H1 (cell line): Measurements from ENCODE around the gene NR2E1. TPM values are rescaled to one million over a fixed set of nuclear protein-coding genes. Genes with fewer than 3 reads are reported as not detected.

Source experiments
- CTCF ChIA-PET: fragments of 300-600 bp; sonication (Branson Sonifier 250); formaldehyde crosslinking; loops from one replicate; lab custom pipeline; 2021; ENCODE audit not compliant: partially characterized antibody; lab: Charles Lee
- POLR2A ChIA-PET: fragments of 300-600 bp; sonication (Branson Sonifier 250); formaldehyde crosslinking; loops from one replicate; lab custom pipeline; 2021; ENCODE audit warnings: inconsistent platforms; ENCODE audit not compliant: partially characterized antibody; lab: Charles Lee
- DNase-seq, 2 experiments: peaks; one replicate each; pipeline versions ENCODE4 v3.0.0 to v3.0.0-alpha.2; 2010 to 2022; ENCODE audit warnings: low spot score in 2 of 2, low read depth in 1 of 2, mixed read lengths in 1 of 2
- FAIRE-seq: peaks from 2 replicates; lab custom pipeline; 2011; peaks lifted over from hg19 to GRCh38; lab: Jason Lieb, UNC
- H2AFZ ChIP-seq: 2 replicates; pipeline ENCODE4 v1.8.1; 2012; ENCODE audit warnings: low read length, inconsistent platforms
- H2AK5ac ChIP-seq: 2 replicates; pipeline ENCODE4 v1.6.1; 2013; ENCODE audit warnings: low read depth, low read length
- H2BK120ac ChIP-seq: replicated peaks from 2 replicates; pipeline ENCODE3; 2013; ENCODE audit warnings: low read depth, low read length, inconsistent platforms
- H2BK12ac ChIP-seq: 2 replicates; pipeline ENCODE4 v1.6.1; 2013; ENCODE audit warnings: low read depth, low read length
- H2BK15ac ChIP-seq: 2 replicates; pipeline ENCODE4 v1.6.1; 2013; ENCODE audit warnings: low read length
- H2BK20ac ChIP-seq: 2 replicates; pipeline ENCODE4 v1.6.1; 2013; ENCODE audit warnings: low read length
- H2BK5ac ChIP-seq: 2 replicates; pipeline ENCODE4 v1.6.1; 2013; ENCODE audit warnings: low read depth, low read length
- H3K14ac ChIP-seq: 2 replicates; pipeline ENCODE4 v1.6.1; 2013; ENCODE audit warnings: inconsistent platforms; ENCODE audit not compliant: insufficient read length
- H3K18ac ChIP-seq: 2 replicates; pipeline ENCODE4 v1.6.1; 2013; ENCODE audit warnings: low read length; ENCODE audit errors: extremely low read depth
- H3K23ac ChIP-seq: 2 replicates; pipeline ENCODE4 v1.6.1; 2013; ENCODE audit warnings: inconsistent platforms; ENCODE audit not compliant: insufficient read length
- H3K23me2 ChIP-seq: 2 replicates; pipeline ENCODE4 v1.6.1; 2013; ENCODE audit warnings: low read depth, low read length
- H3K27ac ChIP-seq: 2 replicates; pipeline ENCODE4 v1.6.1; 2011; ENCODE audit warnings: low read depth, low read length, inconsistent platforms
- H3K27me3 ChIP-seq, 4 experiments: replicated peaks in 1 of 4; 1 replicate in 1 of 4; 2 replicates in 3 of 4; pipeline versions ENCODE4 v1.6.1 to v1.8.1; 2011 to 2013; ENCODE audit warnings: low read length in 3 of 4, mild to moderate bottlenecking in 3 of 4, inconsistent platforms in 2 of 4, mixed read lengths in 2 of 4, moderate library complexity in 1 of 4; ENCODE audit not compliant: control insufficient read depth in 3 of 4, insufficient read depth in 3 of 4; ENCODE audit errors: extremely low read depth in 1 of 4
- H3K36me3 ChIP-seq, 4 experiments: 2 replicates each; pipeline versions ENCODE4 v1.6.1 to v1.8.1; 2011 to 2013; ENCODE audit warnings: mild to moderate bottlenecking in 4 of 4, low read length in 3 of 4, moderate library complexity in 2 of 4, control low read depth in 1 of 4, inconsistent platforms in 1 of 4; ENCODE audit not compliant: insufficient read depth in 4 of 4, control insufficient read depth in 2 of 4
- H3K4ac ChIP-seq: replicated peaks from 2 replicates; pipeline ENCODE3; 2013; ENCODE audit warnings: low read length, low read depth, mixed read lengths, inconsistent platforms; ENCODE audit not compliant: insufficient read length
- H3K4me1 ChIP-seq, 4 experiments: replicated peaks in 1 of 4; 1 replicate in 1 of 4; 2 replicates in 3 of 4; pipeline versions ENCODE4 v1.6.1 to v1.8.1; 2011 to 2013; ENCODE audit warnings: low read length in 3 of 4, inconsistent platforms in 2 of 4, mixed read lengths in 1 of 4; ENCODE audit not compliant: insufficient read depth in 4 of 4, control insufficient read depth in 3 of 4
- H3K4me2 ChIP-seq, 2 experiments: 2 replicates each; pipeline versions ENCODE4 v1.6.1 to v1.8.1; 2011 to 2013; ENCODE audit warnings: low read depth in 2 of 2, low read length in 2 of 2, control low read depth in 1 of 2, inconsistent platforms in 1 of 2, mild to moderate bottlenecking in 1 of 2; ENCODE audit not compliant: insufficient read depth in 1 of 2
- H3K4me3 ChIP-seq, 4 experiments: fragments of 200-600, 300-600 bp in 1 of 4; sonication (generic), shearing (Covaris generic), sonication (Bioruptor Twin) in 1 of 4; 2 replicates each; pipeline versions ENCODE4 v1.5.1 to v1.8.1; 2011 to 2016; ENCODE audit warnings: low read length in 4 of 4, low read depth in 3 of 4, control low read depth in 2 of 4, inconsistent platforms in 2 of 4, mild to moderate bottlenecking in 2 of 4, mixed read lengths in 1 of 4, moderate library complexity in 1 of 4; ENCODE audit not compliant: insufficient read depth in 2 of 4; ENCODE audit errors: extremely low read depth in 1 of 4
- H3K56ac ChIP-seq: replicated peaks from 2 replicates; pipeline ENCODE3; 2013; ENCODE audit warnings: low read depth, mild to moderate bottlenecking, mixed read lengths, low read length, inconsistent platforms; ENCODE audit not compliant: insufficient read length
- H3K79me1 ChIP-seq: 2 replicates; pipeline ENCODE4 v1.6.1; 2013; ENCODE audit warnings: low read depth, low read length, control low read depth
- H3K79me2 ChIP-seq, 2 experiments: 2 replicates each; pipeline versions ENCODE4 v1.6.1 to v1.8.1; 2012 to 2013; ENCODE audit warnings: low read length in 2 of 2, mild to moderate bottlenecking in 2 of 2, inconsistent platforms in 1 of 2; ENCODE audit not compliant: insufficient read depth in 2 of 2, control insufficient read depth in 1 of 2
- H3K9ac ChIP-seq, 4 experiments: replicated peaks in 1 of 4; 1 replicate in 1 of 4; 2 replicates in 3 of 4; pipeline versions ENCODE4 v1.6.1 to v1.8.1; 2011 to 2013; ENCODE audit warnings: low read depth in 3 of 4, low read length in 3 of 4, control low read depth in 2 of 4, mild to moderate bottlenecking in 2 of 4, moderate library complexity in 2 of 4, inconsistent platforms in 1 of 4; ENCODE audit errors: extremely low read depth in 1 of 4
- H3K9me3 ChIP-seq, 2 experiments: 2 replicates each; pipeline versions ENCODE4 v1.6.1 to v1.8.1; 2012 to 2013; ENCODE audit warnings: mild to moderate bottlenecking in 2 of 2, moderate library complexity in 2 of 2, control low read depth in 1 of 2, inconsistent platforms in 1 of 2, low read depth in 1 of 2, low read length in 1 of 2, mixed read lengths in 1 of 2; ENCODE audit not compliant: insufficient read depth in 2 of 2
- H4K20me1 ChIP-seq, 2 experiments: replicated peaks in 1 of 2; 2 replicates each; pipeline versions ENCODE3 to v1.8.1; 2011 to 2013; ENCODE audit warnings: inconsistent platforms in 2 of 2, low read length in 2 of 2, mild to moderate bottlenecking in 1 of 2; ENCODE audit not compliant: insufficient read depth in 2 of 2, control insufficient read depth in 1 of 2
- H4K5ac ChIP-seq: 2 replicates; pipeline ENCODE4 v1.6.1; 2013; ENCODE audit warnings: low read length, low read depth, mixed read lengths, inconsistent platforms; ENCODE audit not compliant: insufficient read length
- H4K8ac ChIP-seq: 2 replicates; pipeline ENCODE4 v1.8.0; 2013; ENCODE audit warnings: mild to moderate bottlenecking, moderate library complexity, low read length, inconsistent platforms; ENCODE audit not compliant: insufficient read depth; ENCODE audit errors: extremely low read depth
- H4K91ac ChIP-seq: replicated peaks from 2 replicates; pipeline ENCODE3; 2013; ENCODE audit warnings: low read length, mixed read lengths, inconsistent platforms; ENCODE audit not compliant: insufficient read length
- TEAD4 ChIP-seq: IDR thresholded peaks from 2 replicates; pipeline ENCODE4 v1.6.1; 2012; ENCODE audit warnings: low read depth, low read length, inconsistent platforms, mixed read lengths
- WGBS, 2 experiments: shearing (Covaris generic) in 1 of 2; methylation state at CpG; one replicate each; pipeline versions ENCODE4 v1.1.6 to v1.1.7; 2013 to 2015; ENCODE audit warnings: low lambda C conversion rate in 2 of 2, mixed read lengths in 2 of 2, inconsistent platforms in 1 of 2, low coverage in 1 of 2, missing lambda C conversion rate in 1 of 2; ENCODE audit not compliant: insufficient replicate concordance in 2 of 2, insufficient coverage in 1 of 2, insufficient read length in 1 of 2; ENCODE audit errors: extremely low coverage in 1 of 2, missing lambda C conversion rate in 1 of 2; 5-methylcytosine and 5-hydroxymethylcytosine counted together
- polyA plus RNA-seq, 7 experiments: library from polyadenylated mRNA; depleted of rRNA in 3 of 7; stranded (reverse) in 5 of 7; unstranded in 2 of 7; fragments of >200 nt in 5 of 7; fragments of 200-250 nt in 2 of 7; gene quantifications; 1 replicate in 5 of 7; 2 replicates in 1 of 7; 4 replicates in 1 of 7; pipeline versions ENCODE4 v1.2.1 to v1.2.3, GENCODE V29; 2011 to 2013; ENCODE audit warnings: missing spikeins in 2 of 7, mixed read lengths in 2 of 7
- total RNA-seq: library from RNA; stranded (reverse); fragmentation: NEBNext Ultra II Directional; extraction: Animal tissue kit (Norgen Biotek cat#: 25700); gene quantifications from 2 replicates; pipeline ENCODE4 v1.2.1, GENCODE V29; 2021
- TF ChIP-seq, protein P1 (sequence below): IDR thresholded peaks from 2 replicates; pipeline ENCODE4 v1.6.1; 2012; ENCODE audit warnings: inconsistent platforms

Gene NR2E1
- total and polyA plus RNA-seq, 2 of the 8 experiments (the other 6 are each of a cell fraction or from before 2014, with no cell fraction given), result not detected

DNA sequence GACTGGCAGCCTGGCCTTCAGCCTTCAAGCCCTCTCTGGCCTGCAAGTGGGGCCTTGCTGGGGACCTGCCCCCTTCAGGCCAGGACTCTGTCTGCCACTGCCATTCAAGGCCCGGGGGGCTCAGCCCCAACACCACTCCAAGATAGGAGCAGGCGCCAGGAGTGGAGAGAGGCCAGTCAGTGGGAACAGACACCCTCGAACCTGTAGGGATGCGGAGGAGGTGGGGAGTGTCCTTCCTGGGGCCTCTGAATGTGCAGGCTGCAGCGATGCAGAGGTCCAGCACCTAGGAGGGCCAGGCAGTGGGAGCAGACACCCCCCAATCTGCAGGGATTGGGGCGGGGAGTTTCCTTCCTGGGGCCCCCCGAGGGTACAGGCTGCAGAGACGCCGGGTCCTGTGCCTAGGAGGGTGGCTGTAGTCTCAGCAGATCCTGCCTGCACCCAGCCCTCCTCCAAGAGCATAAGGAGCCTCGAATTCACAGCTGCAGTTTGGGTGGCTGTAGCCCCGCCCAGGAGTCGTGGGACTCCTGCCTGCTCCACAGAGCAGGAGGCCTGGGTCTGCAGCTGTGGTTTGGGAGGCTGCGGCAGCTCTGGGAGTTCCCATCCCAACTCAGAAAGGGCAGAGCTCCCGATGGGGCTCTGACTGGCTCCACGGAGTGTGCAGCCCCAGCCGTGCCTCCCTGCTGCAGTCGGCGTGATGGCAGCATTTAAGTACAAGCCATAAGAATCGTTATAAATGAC lies 33.1 kb downstream of the NR2E1 start:
- H3K79me1 ChIP-seq, result no peaks in the 10 kb centered on the region
- H4K8ac ChIP-seq, result peak overlapping the region; percentile 75; the same call in 1 of the 2 replicates
- no peak overlapping the region for H2AFZ ChIP-seq
- WGBS, 2 experiments, result 90% methylated on average over 19 of the region's 19 CpGs; no CpG with 5 or more reads in 1 of the 2 experiments
- no peak overlapping the region for H3K27ac ChIP-seq
- H3K23me2 ChIP-seq, result no peaks in the 10 kb centered on the region
- no peak overlapping the region for H3K56ac ChIP-seq
- no peak overlapping the region for H3K4me3 ChIP-seq
- H3K9me3 ChIP-seq, result no peaks in the 10 kb centered on the region
- no peak overlapping the region for H3K23ac ChIP-seq
- H3K36me3 ChIP-seq, result no peaks in the 10 kb centered on the region
- no peak overlapping the region for H3K14ac ChIP-seq
- no peak overlapping the region for H2BK120ac ChIP-seq
- no peak overlapping the region for H4K91ac ChIP-seq
- H2BK15ac ChIP-seq, result no peak overlapping the region
- no peak overlapping the region for H3K18ac ChIP-seq
- no peak overlapping the region for H3K4me2 ChIP-seq
- no peak for TF ChIP-seq TEAD4
- TF ChIP-seq, protein P1, sequence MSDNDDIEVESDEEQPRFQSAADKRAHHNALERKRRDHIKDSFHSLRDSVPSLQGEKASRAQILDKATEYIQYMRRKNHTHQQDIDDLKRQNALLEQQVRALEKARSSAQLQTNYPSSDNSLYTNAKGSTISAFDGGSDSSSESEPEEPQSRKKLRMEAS, result no peak
- DNase-seq, result no peak
- no peak overlapping the region for H2BK5ac ChIP-seq
- H2BK12ac ChIP-seq, result no peak overlapping the region
- H3K79me2 ChIP-seq, result no peaks in the 10 kb centered on the region
- no peak overlapping the region for H3K4ac ChIP-seq
- ChIA-PET CTCF (interaction anchor here (0.6 to 1.8 kb wide), 4 partner anchors 9 to 571 kb away, joined by 3 to 6 read pairs (median 4); no protein-coding TSS in a partner anchor), POLR2A (no interaction called here)
- no peak overlapping the region for H4K5ac ChIP-seq
- H3K9ac ChIP-seq, result no peak overlapping the region
- H2BK20ac ChIP-seq, result no peak overlapping the region
- H3K27me3 ChIP-seq, result no peaks in the 10 kb centered on the region
- peaks cover 0 to 2% of the 10 kb centered on the region in 2 experiments for H4K20me1 ChIP-seq
- H2AK5ac ChIP-seq, result no peak overlapping the region
- peaks cover 0 to 3% (median 0%) of the 10 kb centered on the region in 4 experiments; a peak in 1 of 7 replicates for H3K4me1 ChIP-seq
- FAIRE-seq, result no peak
